Naive B cell (primary cell): ENCODE measurements around the gene RAB7A. TPM values are rescaled to one million over a fixed set of nuclear protein-coding genes. Genes with fewer than 3 reads are reported as not detected.
"Not testable (repeated sequence)": the region's sequence is repeated elsewhere in the genome, so short reads cannot be mapped to it uniquely, and the experiment has no call there.

Experiments used
- ATAC-seq, 2 donors: fragments of 150-1000 bp; cut with Tn5 transposase; 2 replicates each; pipeline ENCODE4 v1.10.0; 2021; ENCODE audit warnings: low read depth in 2 of 2, mild to moderate bottlenecking in 2 of 2, moderate library complexity in 2 of 2
- DNase-seq: peaks from one replicate; pipeline ENCODE4 v3.0.0; 2022
- H3K27ac Mint-ChIP-seq, 6 donors: one replicate each; pipeline ENCODE4 v1.8.0; 2020 to 2022; ENCODE audit warnings: mild to moderate bottlenecking in 6 of 6, mixed read lengths in 6 of 6, moderate library complexity in 5 of 6, inconsistent platforms in 2 of 6
- H3K27me3 Mint-ChIP-seq, 3 donors: one replicate each; pipeline ENCODE4 v1.8.0; 2021 to 2022; ENCODE audit warnings: mixed read lengths in 3 of 3, mild to moderate bottlenecking in 1 of 3
- H3K36me3 Mint-ChIP-seq, 2 donors: one replicate each; pipeline ENCODE4 v1.8.0; 2020 to 2022; ENCODE audit warnings: mixed read lengths in 2 of 2, inconsistent platforms in 1 of 2, mild to moderate bottlenecking in 1 of 2
- H3K4me1 Mint-ChIP-seq, 3 donors: one replicate each; pipeline ENCODE4 v1.8.0; 2020 to 2022; ENCODE audit warnings: mixed read lengths in 3 of 3, inconsistent platforms in 1 of 3, mild to moderate bottlenecking in 1 of 3, moderate library complexity in 1 of 3
- H3K4me3 Mint-ChIP-seq, 8 donors: one replicate each; pipeline ENCODE4 v1.8.0; 2020 to 2022; ENCODE audit warnings: mild to moderate bottlenecking in 8 of 8, mixed read lengths in 8 of 8, moderate library complexity in 8 of 8, inconsistent platforms in 2 of 8
- H3K9me3 Mint-ChIP-seq, 7 donors: one replicate each; pipeline ENCODE4 v1.8.0; 2020 to 2022; ENCODE audit warnings: mixed read lengths in 7 of 7, mild to moderate bottlenecking in 5 of 7, inconsistent platforms in 2 of 7, moderate library complexity in 1 of 7
- polyA plus RNA-seq, 6 donors: library from polyadenylated mRNA; unstranded; fragments of 300-500 nt; fragmentation: Illumina TruSeq; gene quantifications; one replicate each; pipeline ENCODE4 v1.2.3, GENCODE V29; 2021; ENCODE audit warnings: low read depth in 6 of 6

Gene RAB7A
- polyA plus RNA-seq, 6 donors from 2014 or later, result 165 to 252 (median 189) TPM

- Mint-ChIP-seq H3K36me3 (peaks cover 0 to 4% of the 10 kb centered on the region in 2 donors), H3K4me1 (peaks cover 31 to 35% (median 34%) of the 10 kb centered on the region in 3 donors), H3K9me3 (peaks cover 0 to 2% (median 0%) of the 10 kb centered on the region in 7 donors), H3K27ac (peak overlapping the region in 4 of 6 donors; percentile 20 to 97 (median 48)), H3K4me3 (peak overlapping the region in 1 of 8 donors; percentile 27), H3K27me3 (peaks cover 11 to 20% (median 18%) of the 10 kb centered on the region in 3 donors)
- ATAC-seq (no peak), DNase-seq (no peak)
Observed at GRCh38 chr3:128723477-128723876, 2.5 kb upstream of the RAB7A start.

- H3K9me3 Mint-ChIP-seq, result peaks cover 0 to 2% (median 0%) of the 10 kb centered on the region in 7 donors
- H3K27ac Mint-ChIP-seq, result peak overlapping the region; percentile 97 to 100 (median 100)
- peaks cover 8 to 11% (median 11%) of the 10 kb centered on the region in 3 donors for H3K27me3 Mint-ChIP-seq
- ATAC-seq (peak; percentile 64 to 69), DNase-seq (no peak)
- H3K4me3 Mint-ChIP-seq, result peak overlapping the region; percentile 88 to 98 (median 95)
- H3K36me3 Mint-ChIP-seq, result peaks cover 0 to 4% of the 10 kb centered on the region in 2 donors
- peaks cover 43 to 56% (median 44%) of the 10 kb centered on the region in 3 donors for H3K4me1 Mint-ChIP-seq
Observed at GRCh38 chr3:128725547-128726022, 398 bp upstream of the RAB7A start.

GRCh38 chr3:128727059-128727458 is 1.1 kb downstream of the RAB7A start:
- Mint-ChIP-seq H3K27ac (peak overlapping the region; percentile 97 to 100 (median 98)), H3K9me3 (peaks cover 0 to 2% (median 0%) of the 10 kb centered on the region in 7 donors), H3K4me3 (peak overlapping the region; percentile 88 to 98 (median 95)), H3K27me3 (peaks cover 0 to 4% (median 0%) of the 10 kb centered on the region in 3 donors), H3K4me1 (peaks cover 54 to 68% (median 58%) of the 10 kb centered on the region in 3 donors), H3K36me3 (peaks cover 0 to 4% of the 10 kb centered on the region in 2 donors)
- ATAC-seq (no peak), DNase-seq (no peak)

DNA sequence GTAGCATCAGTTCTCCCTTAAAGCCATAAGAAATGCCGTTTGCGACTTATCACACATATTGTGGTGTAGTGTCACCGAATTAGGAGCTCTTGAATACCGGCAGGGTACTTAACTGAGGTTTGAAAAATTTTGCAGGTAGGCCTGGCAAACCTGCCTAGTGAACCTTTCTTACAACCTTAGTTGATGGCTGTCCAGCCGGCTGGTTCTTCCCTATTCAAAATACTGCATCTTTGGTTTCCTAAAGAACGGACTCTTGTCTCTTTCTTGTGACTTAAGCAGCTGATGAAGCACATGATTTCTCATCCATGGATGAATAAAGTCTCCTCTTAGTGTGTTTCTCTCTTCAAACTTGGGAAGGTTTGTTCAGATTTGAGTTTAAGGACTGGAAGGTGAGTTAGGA is 1.5 kb downstream of the RAB7A start:
- peaks cover 0 to 4% of the 10 kb centered on the region in 2 donors for H3K36me3 Mint-ChIP-seq
- peaks cover 0 to 4% (median 0%) of the 10 kb centered on the region in 3 donors for H3K27me3 Mint-ChIP-seq
- peaks cover 0 to 2% (median 0%) of the 10 kb centered on the region in 7 donors for H3K9me3 Mint-ChIP-seq
- DNase-seq, result no peak
- peak overlapping the region; percentile 24 to 98 (median 97) for H3K27ac Mint-ChIP-seq
- peaks cover 57 to 72% (median 62%) of the 10 kb centered on the region in 3 donors for H3K4me1 Mint-ChIP-seq
- ATAC-seq, result no peak
- H3K4me3 Mint-ChIP-seq, result peak overlapping the region; percentile 88 to 98 (median 95)

GRCh38 chr3:128727996-128728395 is 2.0 kb downstream of the RAB7A start:
- Mint-ChIP-seq H3K4me1 (peaks cover 62 to 77% (median 67%) of the 10 kb centered on the region in 3 donors), H3K27ac (peak overlapping the region; percentile 24 to 98 (median 97)), H3K9me3 (peaks cover 0 to 2% (median 0%) of the 10 kb centered on the region in 7 donors), H3K36me3 (peaks cover 0 to 4% of the 10 kb centered on the region in 2 donors), H3K27me3 (peaks cover 0 to 4% (median 0%) of the 10 kb centered on the region in 3 donors), H3K4me3 (peak overlapping the region in 7 of 8 donors; percentile 88 to 98 (median 96))
- DNase-seq (no peak), ATAC-seq (no peak)

- H3K36me3 Mint-ChIP-seq, DNase-seq, H3K9me3 Mint-ChIP-seq, ATAC-seq, H3K27me3 Mint-ChIP-seq: not testable (repeated sequence)
- H3K4me1 Mint-ChIP-seq, result peaks cover 68 to 82% (median 72%) of the 10 kb centered on the region in 3 donors
- H3K4me3 Mint-ChIP-seq, result peak overlapping the region in 7 of 8 donors; percentile 15 to 98 (median 88)
- peak overlapping the region in 4 of 6 donors; percentile 43 to 97 (median 70) for H3K27ac Mint-ChIP-seq
Observed at GRCh38 chr3:128728521-128728920, 2.5 kb downstream of the RAB7A start.

GRCh38 chr3:128730471-128730870 is 4.5 kb downstream of the RAB7A start:
- peaks cover 71 to 90% (median 81%) of the 10 kb centered on the region in 3 donors for H3K4me1 Mint-ChIP-seq
- H3K27me3 Mint-ChIP-seq, result peaks cover 0 to 1% (median 0%) of the 10 kb centered on the region in 3 donors
- H3K4me3 Mint-ChIP-seq, result peak overlapping the region in 5 of 8 donors; percentile 6 to 51 (median 39)
- no peak for ATAC-seq
- peaks cover 0 to 2% of the 10 kb centered on the region in 2 donors for H3K36me3 Mint-ChIP-seq
- H3K27ac Mint-ChIP-seq, result peak overlapping the region in 3 of 6 donors; percentile 19 to 92 (median 79)
- DNase-seq, result no peak
- peaks cover 0 to under 1% (median 0%) of the 10 kb centered on the region in 7 donors for H3K9me3 Mint-ChIP-seq

DNA sequence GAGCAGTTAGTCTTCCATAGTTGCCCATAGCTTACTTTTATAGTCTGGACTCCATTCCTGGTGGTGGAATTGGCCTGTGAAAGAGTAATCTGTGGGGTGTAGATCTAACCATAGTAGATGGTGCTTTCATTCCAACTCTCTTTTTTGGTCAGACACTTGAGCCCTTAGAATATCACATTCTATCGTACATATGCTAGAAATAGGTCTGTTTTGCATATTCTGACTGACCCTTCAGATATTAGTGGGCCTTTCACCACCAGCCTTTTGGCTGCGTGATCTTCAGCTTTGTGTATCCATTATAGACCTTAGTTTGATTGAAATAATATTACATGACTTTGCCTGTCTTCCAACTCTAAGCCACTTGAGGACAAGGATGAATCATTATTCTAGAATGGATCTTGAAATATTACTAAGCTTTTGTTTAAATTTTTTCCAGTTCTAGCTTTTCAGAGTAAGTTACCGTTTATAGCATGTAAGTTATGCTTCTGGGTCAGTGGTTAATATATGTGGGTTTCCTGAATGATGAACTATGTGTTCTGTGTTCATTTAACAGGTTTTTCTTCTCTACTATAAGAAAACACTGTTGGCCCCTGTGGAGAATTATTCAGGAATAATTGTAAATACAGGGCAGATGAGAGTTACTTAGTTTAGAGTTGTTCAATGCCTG is 8.7 kb downstream of the RAB7A start:
- ATAC-seq, result no peak
- DNase-seq, result no peak
- H3K36me3 Mint-ChIP-seq, result peaks cover 0 to 8% of the 10 kb centered on the region in 2 donors
- no peaks in the 10 kb centered on the region for H3K27me3 Mint-ChIP-seq
- peaks cover 56 to 75% (median 71%) of the 10 kb centered on the region in 3 donors for H3K4me1 Mint-ChIP-seq
- H3K9me3 Mint-ChIP-seq, result no peaks in the 10 kb centered on the region
- H3K27ac Mint-ChIP-seq, result peak overlapping the region in 4 of 6 donors; percentile 3 to 85 (median 13)
- H3K4me3 Mint-ChIP-seq, result peak overlapping the region in 3 of 8 donors; percentile 7 to 44 (median 24)

GRCh38 chr3:128735287-128735686 is 9.3 kb downstream of the RAB7A start:
- Mint-ChIP-seq H3K4me1 (peaks cover 51 to 73% (median 69%) of the 10 kb centered on the region in 3 donors), H3K27ac (peak overlapping the region in 4 of 6 donors; percentile 3 to 58 (median 13)), H3K4me3 (peak overlapping the region in 1 of 8 donors; percentile 7), H3K36me3 (peaks cover 0 to 8% of the 10 kb centered on the region in 2 donors), H3K27me3 (no peaks in the 10 kb centered on the region), H3K9me3 (no peaks in the 10 kb centered on the region)
- no peak for ATAC-seq
- no peak for DNase-seq

- DNase-seq, result no peak
- Mint-ChIP-seq H3K4me1 (peaks cover 45 to 71% (median 69%) of the 10 kb centered on the region in 3 donors), H3K36me3 (peaks cover 0 to 8% of the 10 kb centered on the region in 2 donors), H3K9me3 (no peaks in the 10 kb centered on the region), H3K4me3 (no peak overlapping the region), H3K27me3 (no peaks in the 10 kb centered on the region), H3K27ac (peak overlapping the region in 4 of 6 donors; percentile 3 to 64 (median 28))
- no peak for ATAC-seq
Observed at GRCh38 chr3:128735884-128736283, 9.9 kb downstream of the RAB7A start.

- Mint-ChIP-seq H3K27me3 (no peaks in the 10 kb centered on the region), H3K27ac (no peak overlapping the region), H3K4me3 (no peak overlapping the region), H3K4me1 (peaks cover 45 to 69% (median 67%) of the 10 kb centered on the region in 3 donors), H3K9me3 (no peaks in the 10 kb centered on the region), H3K36me3 (peaks cover 1 to 11% of the 10 kb centered on the region in 2 donors)
- no peak for DNase-seq
- no peak for ATAC-seq
Observed at GRCh38 chr3:128736601-128737000, 10.6 kb downstream of the RAB7A start.

GRCh38 chr3:128740621-128741020 is 14.6 kb downstream of the RAB7A start:
- peaks cover 13 to 18% of the 10 kb centered on the region in 2 donors for H3K36me3 Mint-ChIP-seq
- H3K4me1 Mint-ChIP-seq, result peaks cover 22 to 43% (median 35%) of the 10 kb centered on the region in 3 donors
- DNase-seq, result no peak
- peak overlapping the region in 3 of 8 donors; percentile 6 to 51 (median 26) for H3K4me3 Mint-ChIP-seq
- peaks cover 0 to 14% (median 3%) of the 10 kb centered on the region in 7 donors for H3K9me3 Mint-ChIP-seq
- ATAC-seq, result no peak
- no peaks in the 10 kb centered on the region for H3K27me3 Mint-ChIP-seq
- peak overlapping the region in 1 of 6 donors; percentile 16 for H3K27ac Mint-ChIP-seq

- DNase-seq (no peak), ATAC-seq (no peak)
- peaks cover 13 to 17% of the 10 kb centered on the region in 2 donors for H3K36me3 Mint-ChIP-seq
- H3K9me3 Mint-ChIP-seq, result peaks cover 0 to 14% (median 3%) of the 10 kb centered on the region in 7 donors
- peak overlapping the region in 3 of 6 donors; percentile 49 to 89 (median 77) for H3K27ac Mint-ChIP-seq
- H3K4me1 Mint-ChIP-seq, result peaks cover 19 to 40% (median 30%) of the 10 kb centered on the region in 3 donors
- no peak overlapping the region for H3K4me3 Mint-ChIP-seq
- no peaks in the 10 kb centered on the region for H3K27me3 Mint-ChIP-seq
Observed at GRCh38 chr3:128742821-128743594, 17.0 kb downstream of the RAB7A start.
